RPMI7951 (cell line): ENCODE measurements around the gene MTERF4. TPM values are rescaled to one million over a fixed set of nuclear protein-coding genes. Genes with fewer than 3 reads are reported as not detected.
A peak's percentile ranks its signal among the peaks of the same experiment; 100 is the strongest.

Experiments
- DNase-seq: peaks from one replicate; pipeline ENCODE4 v3.0.0-alpha.2; 2012; ENCODE audit warnings: low read depth
- total RNA-seq: library from RNA; depleted of rRNA; stranded (reverse); fragments of >200 nt; shearing (Covaris generic); gene quantifications from 2 replicates; pipeline ENCODE4 v1.2.3, GENCODE V29; 2014; rRNA removed

MTERF4 gene, protein sequence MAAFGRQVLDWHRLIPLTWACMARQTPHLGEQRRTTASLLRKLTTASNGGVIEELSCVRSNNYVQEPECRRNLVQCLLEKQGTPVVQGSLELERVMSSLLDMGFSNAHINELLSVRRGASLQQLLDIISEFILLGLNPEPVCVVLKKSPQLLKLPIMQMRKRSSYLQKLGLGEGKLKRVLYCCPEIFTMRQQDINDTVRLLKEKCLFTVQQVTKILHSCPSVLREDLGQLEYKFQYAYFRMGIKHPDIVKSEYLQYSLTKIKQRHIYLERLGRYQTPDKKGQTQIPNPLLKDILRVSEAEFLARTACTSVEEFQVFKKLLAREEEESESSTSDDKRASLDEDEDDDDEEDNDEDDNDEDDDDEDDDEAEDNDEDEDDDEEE
- 23.9 and 30.8 TPM in 2 replicates for total RNA-seq

DNA sequence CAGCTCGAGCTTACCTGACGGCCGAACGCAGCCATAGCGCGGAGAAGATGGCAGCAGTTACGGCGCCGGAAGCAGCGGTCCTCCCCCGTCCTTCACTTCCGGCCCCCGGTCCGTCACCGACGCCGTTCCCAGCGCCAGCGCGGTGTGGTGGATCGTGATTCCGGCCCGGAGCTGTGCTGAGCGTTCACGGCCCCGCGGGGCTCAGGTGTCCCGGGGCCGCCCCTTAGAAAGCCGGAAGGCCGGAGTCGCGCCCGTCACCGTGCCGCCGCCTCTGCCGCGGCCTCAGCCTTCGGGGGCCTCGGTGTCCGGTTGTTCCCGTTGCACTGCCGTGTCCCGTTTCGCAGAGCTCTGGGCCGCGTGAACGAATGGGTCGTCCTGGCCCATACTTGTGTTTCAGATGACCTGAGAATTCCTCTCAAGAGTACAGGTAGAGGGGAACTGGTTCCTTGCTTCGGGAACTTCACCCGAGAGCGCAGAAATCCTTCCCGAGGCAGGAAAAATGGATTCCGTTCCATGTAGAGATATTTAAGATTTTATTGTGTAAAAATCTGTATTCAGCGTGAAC is at the start of gene MTERF4:
Gene MTERF4, minus strand, starts transcription at position 49 of the 565 bp plus-strand sequence. Its CDS starts 14 bp downstream, at position 35.
- peak; percentile 84 for DNase-seq

DNA sequence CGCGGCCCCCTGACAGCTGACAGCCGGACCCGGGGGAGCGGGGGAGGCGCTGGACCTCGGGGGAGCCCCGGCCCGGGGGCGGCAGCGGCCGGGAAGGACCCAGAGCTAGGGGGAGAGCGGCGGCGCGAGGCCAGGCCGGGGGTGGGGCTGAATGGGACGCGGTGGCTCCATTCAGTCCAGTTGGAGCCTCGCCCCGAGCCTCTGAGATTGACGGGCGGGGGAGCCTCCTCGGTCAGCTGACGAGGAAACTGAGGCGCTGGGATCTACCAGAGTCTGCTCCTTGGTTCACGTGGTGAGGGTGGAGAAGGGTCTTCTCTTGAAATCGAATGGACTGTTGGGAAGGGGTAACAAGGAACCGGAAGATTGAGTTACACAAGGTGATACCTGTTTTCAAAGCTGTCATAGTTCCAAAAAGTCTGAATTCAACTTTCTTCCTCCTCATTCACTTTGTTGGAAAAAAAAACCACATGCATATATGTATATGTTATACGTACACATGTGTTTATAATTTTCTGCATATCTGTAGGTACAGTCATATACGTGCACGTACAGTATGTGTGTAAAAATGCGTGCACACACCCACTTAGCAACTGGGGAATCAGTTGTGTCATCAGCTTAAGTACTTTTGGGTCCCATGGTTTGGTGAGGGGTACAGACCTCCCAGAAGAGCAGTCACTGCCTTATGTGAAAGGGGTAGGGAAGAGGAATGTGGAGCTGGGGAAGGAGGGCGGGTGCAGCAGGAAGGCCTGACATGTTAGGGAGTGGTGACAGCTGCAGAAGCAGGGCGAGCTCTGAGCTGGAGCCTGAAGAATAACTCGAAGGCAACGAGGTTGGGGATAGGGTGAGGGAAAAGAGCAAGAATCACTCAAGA is 48.8 kb upstream of the MTERF4 start:
- DNase-seq = peak; percentile 8

GRCh38 chr2:241149925-241150659 is 48.0 kb upstream of the MTERF4 start, which contains the start of gene PPP1R7:
Gene PPP1R7 (plus strand): TSS chr2:241150467. CDS start chr2:241150496, 29 bp downstream.
- peak; percentile 91 for DNase-seq

- DNase-seq = no peak
These were observed 47.5 kb upstream of the MTERF4 start for GRCh38 chr2:241149675-241149924.

DNA sequence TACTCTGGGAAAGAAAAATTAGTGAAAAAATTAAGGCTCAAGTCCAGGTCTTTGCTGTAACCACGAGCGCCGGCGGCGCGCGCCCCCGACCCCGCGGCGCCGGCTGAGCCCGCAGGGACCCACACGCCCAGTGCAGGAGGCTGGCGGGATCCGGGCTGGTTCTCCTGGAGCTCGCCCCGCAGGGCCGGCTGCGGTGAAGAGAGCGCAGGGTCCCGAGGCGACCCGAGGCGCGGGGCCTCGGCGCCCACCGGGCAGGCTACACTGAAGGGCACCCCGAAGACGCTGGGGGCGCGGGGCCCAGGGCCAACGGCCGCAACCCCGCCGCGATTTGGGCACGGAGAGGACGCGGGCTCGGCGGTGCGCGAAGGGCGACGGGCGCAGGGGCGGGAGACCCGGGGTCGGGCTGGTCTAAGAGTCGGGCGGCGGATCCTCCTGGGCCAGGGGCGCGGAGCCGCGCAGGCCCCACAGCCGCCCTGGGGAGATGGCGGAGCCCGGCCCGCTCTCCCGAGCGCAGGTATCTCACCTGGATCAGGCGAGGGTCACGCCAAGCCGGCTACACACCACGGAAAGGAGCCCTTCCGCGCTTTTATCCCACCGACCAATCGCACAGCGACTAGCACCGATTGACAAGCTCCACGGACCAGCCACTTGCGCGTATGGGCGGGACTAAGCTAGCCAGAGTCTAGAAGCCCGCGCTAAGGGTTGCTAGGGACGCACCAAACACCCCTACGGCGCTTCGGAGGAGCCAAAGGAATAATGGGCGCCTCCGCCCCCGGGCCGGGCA is 47.0 kb upstream of the MTERF4 start, which contains the start of gene PASK:
Gene PASK, minus strand, starts transcription at position 582 of the 784 bp plus-strand sequence. CDS start 6,440 bp downstream, outside the sequence.
- DNase-seq = peak; percentile 93

- no peak for DNase-seq
These were observed 46.2 kb upstream of the MTERF4 start for GRCh38 chr2:241148239-241148638.

DNA sequence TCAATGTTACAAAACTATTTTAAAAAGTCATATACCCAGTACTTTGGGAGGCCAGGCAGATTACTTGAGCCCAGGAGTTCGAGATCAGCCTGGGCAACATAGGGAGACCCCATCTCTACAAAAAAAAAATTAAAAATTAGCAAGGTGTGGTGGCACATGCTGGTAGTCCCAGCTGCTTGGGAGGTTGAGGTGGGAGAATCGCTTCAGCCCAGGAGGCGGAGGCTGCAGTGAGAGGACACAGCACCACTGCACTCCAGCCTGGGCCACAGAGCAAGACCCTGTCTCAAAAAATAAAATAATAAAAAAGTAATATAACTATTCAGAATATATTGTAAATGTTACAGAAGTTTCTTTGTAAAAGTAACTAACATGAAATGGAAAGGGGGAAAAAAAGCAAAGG is 45.2 kb upstream of the MTERF4 start:
- no peak for DNase-seq

DNA sequence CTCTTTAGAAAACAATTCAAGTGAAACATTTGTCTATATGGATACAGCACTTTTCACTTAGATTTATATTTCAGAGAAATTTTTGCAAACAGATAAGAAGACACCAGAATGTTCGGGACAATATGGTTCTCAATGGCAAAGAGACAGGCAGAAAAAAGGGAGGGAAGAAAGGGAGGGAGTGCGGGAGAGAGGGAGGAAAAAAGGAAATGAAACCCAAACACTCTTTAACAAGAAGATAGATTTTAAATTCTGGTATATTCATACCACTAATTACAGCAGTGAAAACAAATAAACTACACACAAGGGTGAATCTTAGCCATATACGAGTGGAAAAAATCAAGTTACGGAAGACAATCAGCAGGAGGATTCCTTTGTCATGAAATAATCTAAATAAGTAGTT is 44.2 kb upstream of the MTERF4 start:
- DNase-seq = no peak

DNA sequence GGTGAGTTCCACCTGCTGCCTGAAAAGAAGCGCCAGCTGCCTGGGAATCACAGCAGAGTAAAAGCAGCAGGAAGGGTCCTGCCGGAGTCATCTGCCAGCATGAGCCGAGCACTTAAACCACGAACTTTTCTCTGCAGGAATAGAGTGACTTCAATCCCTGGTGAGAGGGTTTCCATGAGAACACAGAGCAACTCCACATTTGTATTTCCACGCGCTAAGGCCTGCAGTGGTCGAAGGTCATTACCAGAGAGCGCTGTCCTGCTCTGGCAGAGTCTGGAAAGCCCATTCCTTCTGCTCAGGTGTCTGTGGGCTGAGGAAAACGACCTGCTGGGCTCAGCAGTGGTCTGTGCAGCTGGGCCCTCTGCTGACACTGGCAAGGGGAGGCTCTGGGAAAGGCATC is 40.5 kb upstream of the MTERF4 start:
- no peak for DNase-seq

GRCh38 chr2:241142063-241142462 is 40.0 kb upstream of the MTERF4 start:
- no peak for DNase-seq

GRCh38 chr2:241141214-241141770 is 39.2 kb upstream of the MTERF4 start:
- DNase-seq = no peak

- no peak for DNase-seq
These were observed 38.4 kb upstream of the MTERF4 start for GRCh38 chr2:241140445-241140840.

GRCh38 chr2:241139531-241140444 is 37.7 kb upstream of the MTERF4 start:
- no peak for DNase-seq

- DNase-seq = no peak
These were observed 36.4 kb upstream of the MTERF4 start for GRCh38 chr2:241138471-241138870.

DNA sequence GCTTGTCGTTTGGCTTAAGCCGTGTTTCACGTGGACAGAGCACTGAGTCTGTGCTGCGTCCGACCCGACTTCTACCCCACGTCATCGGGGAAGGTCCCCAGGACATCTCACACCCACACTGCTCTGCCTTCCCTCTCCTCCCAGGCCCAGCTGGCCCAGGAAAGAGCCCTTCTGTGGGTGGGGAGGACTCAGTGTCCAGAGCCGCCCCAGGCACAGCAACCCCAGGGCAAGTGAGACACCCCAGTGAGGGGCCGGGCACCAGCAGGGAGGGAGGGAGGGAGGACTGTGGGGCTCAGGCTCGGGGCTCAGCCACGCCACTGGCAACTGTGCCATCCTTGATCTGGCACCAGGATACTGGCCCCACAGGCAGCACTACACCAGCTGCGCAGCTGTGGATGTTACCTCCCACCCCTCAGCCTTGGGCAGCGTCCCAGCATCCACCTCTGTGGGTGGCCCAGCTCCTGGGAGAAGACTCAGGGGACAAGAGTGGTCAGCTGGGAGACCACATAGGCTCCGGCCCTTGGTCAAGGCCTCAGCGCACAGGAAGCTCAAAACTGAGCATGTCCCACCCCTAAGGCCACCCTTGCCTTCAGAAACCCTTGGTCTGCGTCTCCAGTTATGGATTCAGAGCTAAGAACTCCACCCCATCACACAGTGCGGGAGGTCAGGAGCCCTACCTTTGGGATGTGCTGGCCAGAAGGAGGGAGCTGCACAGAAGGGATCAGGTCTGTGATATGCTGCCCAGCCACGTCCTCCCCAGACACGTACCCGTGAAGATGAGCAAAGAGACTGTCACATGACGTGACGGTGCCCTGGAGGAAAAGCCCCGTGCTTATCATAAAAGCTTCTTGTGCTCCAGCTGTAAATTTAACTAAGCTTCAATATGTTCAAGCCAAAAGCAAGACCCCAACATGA is 35.4 kb upstream of the MTERF4 start:
- DNase-seq = no peak

GRCh38 chr2:241136661-241137260 is 34.7 kb upstream of the MTERF4 start:
- DNase-seq = no peak

- no peak for DNase-seq
These were observed 34.1 kb upstream of the MTERF4 start for GRCh38 chr2:241136191-241136590.

DNA sequence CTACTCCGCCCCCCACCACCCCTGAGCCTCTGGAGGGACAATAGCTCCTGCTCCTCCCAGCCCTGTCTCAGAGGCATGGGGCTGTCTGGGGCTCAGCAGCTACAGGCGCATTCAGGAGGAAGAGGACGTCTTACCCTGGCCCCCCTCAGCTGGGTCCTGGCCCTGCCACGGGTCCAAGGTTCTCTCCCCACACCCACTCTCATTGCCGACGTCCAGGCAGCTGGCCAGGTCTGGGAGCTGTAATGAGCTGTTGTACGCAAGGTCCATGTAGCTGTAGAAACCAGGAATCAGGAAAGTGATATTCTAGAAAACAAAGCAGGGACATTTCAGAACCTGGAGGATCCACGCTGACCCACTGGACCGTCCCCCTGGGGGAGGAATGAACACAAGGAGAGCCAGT is 33.6 kb upstream of the MTERF4 start:
- DNase-seq = no peak
